GM18867 (cell line): ENCODE results near the gene CEBPE.

ENCODE experiments used
- ATAC-seq: cut with Tn5 transposase; IDR thresholded peaks from one replicate; pipeline ENCODE4 v1.9.1; 2021; ENCODE audit warnings: mild to moderate bottlenecking, moderate library complexity; ENCODE audit not compliant: unreplicated experiment

CEBPE gene

DNA sequence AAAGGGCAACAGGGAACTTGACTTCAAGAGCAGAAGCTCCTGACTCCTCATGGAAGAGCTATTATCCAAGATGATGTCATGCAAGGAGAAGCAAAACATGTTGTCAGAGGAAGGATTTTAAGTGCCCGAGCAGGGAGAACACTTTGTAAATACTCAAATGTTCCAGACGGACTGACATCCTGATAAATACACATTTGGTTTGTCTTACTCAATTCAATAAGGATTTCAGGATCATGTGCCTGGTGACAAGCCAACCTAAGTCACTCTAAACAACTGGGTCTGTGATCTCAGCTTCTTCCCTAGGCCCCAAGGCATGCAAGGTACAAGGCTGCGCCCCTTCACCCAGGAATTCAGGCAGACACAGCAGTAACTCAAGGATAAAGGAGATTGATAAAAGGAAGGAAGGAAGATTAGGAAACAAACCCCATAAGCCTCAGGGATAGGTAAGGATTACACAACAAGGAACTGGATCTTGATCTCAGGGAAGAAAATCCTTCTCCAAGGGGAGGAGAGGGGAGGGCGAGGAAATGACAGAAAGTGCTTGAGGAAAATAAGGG, 26.8 kb upstream of the CEBPE start:
- ATAC-seq, result no peak

GRCh38 chr14:23143911-23144310, 24.9 kb upstream of the CEBPE start:
- ATAC-seq, result no peak

GRCh38 chr14:23142826-23143225, 23.8 kb upstream of the CEBPE start:
- no peak for ATAC-seq

- ATAC-seq, result no peak
These were observed 22.8 kb upstream of the CEBPE start for GRCh38 chr14:23141706-23142444.

DNA sequence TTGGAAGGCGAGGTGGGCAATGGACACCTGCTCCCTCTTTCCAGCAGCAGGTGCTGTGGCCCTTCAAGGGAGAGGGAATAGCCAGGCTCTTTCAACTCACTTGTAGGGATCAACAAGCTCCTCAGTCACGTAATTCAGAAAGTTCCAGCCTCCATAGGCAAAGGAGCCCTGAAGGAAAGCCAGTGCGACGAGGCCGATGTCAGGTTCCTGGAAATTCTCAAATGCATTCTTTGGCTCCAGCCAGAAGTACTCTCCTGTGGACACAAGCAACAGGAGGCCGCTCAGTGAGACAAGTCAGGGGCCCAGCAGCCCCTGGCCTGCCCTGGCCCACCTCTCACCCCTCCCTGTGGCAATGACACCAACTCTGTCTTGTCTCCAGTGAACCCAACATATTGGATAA, 21.3 kb upstream of the CEBPE start:
- no peak for ATAC-seq

GRCh38 chr14:23139874-23140273, 20.8 kb upstream of the CEBPE start:
- ATAC-seq, result no peak

DNA sequence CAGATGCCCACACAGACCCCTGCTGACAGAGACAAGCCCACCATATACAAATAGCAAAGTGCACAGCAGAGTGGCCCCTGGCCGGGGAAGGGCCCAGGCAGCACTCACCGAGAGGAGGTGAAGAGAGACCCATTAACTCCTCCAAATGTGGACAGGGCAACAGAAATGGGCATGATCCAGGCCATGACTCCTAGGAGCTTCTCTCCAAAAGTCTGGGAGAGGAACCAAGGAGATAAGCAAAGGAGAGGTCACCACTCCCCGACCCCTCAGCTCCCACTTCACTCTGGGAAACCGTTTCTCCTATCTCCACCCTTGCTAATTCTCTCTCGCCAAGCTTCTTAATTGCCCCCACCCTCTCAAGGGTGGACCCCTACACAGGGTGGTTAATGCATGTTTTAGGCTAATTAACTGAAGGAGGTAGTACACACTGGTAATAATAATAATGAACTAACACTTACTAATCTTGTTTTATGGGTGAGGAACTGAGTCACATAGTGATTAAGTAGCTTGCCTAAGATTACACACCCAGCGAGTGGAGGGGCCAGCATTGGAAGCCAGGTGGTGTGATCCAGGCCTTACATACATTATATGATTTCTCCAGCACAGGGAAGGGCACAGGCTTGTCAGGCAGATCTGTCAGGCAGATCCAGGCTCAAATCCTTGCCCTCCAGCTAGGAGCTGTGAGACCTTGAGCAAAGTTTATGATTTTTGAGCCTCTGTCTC, 18.9 kb upstream of the CEBPE start:
- ATAC-seq, result no peak

DNA sequence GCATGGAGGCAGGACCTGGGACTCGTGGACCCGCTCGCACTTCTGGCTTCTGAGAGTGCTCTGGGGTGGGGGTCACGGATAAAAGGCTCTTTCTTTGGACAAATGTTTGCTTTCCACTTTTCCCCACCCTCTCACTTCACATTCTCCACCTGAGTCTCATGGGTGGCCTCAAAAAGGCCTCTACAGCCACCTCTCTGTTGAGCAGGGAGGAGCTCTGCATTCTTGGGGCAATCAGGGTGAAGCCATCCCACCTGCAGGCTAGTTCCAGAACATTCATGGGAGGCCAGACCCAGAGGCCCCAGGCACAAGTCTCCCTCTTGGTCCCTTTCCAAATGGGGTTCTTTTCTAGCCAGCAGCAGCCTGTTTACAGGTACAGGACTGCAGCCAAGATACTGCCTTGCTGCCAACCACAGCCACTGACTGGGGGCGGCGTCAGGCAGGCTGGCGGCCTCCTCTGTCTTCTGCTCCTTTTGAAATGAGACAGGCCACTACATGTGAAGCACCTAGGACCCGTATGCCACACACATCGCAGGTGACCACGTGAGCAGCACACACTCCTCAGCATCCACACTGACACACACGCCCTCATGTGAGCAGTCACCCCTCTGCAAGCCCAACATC, 18.2 kb upstream of the CEBPE start:
- ATAC-seq, result no peak

GRCh38 chr14:23136566-23137133, 17.6 kb upstream of the CEBPE start:
- no peak for ATAC-seq

GRCh38 chr14:23132970-23133369, 13.9 kb upstream of the CEBPE start:
- ATAC-seq, result no peak

DNA sequence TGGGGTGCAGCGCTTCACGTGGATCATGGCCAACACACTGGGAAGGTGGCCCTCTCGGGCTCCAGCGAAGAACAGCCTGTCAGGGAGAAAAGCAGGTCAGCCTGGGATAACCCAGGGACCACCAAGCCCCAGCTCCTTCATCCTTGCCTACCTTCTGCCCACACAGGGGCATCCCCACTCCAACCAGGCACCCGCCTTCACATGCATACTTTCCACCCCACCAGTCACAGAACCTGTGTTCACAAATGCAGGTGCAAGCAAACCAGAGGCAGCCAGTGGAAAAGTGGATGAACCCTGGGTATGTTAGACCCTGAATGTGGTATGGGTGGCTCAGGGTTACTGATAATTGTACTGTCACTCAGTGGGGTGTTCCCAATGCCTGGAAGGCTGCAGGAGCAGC, 12.4 kb upstream of the CEBPE start:
- no peak for ATAC-seq

- no peak for ATAC-seq
These were observed 11.8 kb upstream of the CEBPE start for GRCh38 chr14:23130871-23131270.

GRCh38 chr14:23129759-23130316, 10.8 kb upstream of the CEBPE start:
- no peak for ATAC-seq

- no peak for ATAC-seq
These were observed 10.1 kb upstream of the CEBPE start for GRCh38 chr14:23128969-23129758.

- ATAC-seq, result no peak
These were observed 8.8 kb upstream of the CEBPE start for GRCh38 chr14:23127861-23128260.

DNA sequence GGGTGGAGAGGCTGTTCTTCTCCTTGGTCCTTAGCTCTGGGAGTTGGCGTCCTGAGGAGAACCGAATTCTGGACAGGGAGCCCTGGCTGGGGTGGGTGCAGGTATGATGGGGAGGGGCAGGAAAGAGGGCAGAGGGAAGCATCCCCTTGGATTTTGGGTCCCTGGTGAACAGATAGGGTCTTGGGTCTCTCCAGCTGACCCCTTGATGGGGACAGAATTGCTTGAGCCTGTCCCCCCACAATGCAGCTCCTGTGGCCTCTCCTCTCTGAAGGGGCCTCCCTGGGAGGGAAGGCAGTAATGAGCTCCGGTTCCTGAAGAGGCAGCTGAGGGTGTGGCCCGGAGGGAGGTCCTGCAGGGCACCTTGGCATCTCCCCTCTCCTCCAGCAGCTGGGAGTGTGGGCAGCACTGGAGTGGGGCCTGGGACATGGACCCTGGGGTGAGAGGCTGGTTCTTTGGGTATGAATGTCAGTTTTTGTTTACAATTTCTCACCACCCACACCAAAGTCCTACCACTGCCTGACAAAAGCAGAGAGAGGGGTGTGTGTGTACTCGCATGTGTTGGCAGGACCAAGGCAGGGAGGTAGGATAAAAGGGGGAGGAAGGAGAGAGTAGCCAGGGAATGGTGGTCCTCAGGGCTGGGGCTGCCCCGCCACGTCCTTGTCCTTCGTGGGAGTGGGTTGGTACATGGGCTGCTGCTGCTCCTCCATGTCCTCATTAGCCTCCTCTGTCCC, 7.7 kb upstream of the CEBPE start:
- no peak for ATAC-seq

- ATAC-seq, result no peak
These were observed 7.0 kb upstream of the CEBPE start for GRCh38 chr14:23125933-23126524.

- ATAC-seq, result no peak
These were observed 6.0 kb upstream of the CEBPE start for GRCh38 chr14:23125011-23125410.

- no peak for ATAC-seq
These were observed 5.4 kb upstream of the CEBPE start for GRCh38 chr14:23124337-23124954.
